Inflammatory macrophage treated with lipopolysaccharide for 4 hours (primary cell): Measurements from ENCODE around the gene MUS81.
"Not testable (repeated sequence)": the region's sequence is repeated elsewhere in the genome, so short reads cannot be mapped to it uniquely, and the experiment has no call there.

Experiments
- DNase-seq: peaks from one replicate; pipeline ENCODE4 v3.0.0-alpha.2; 2020

MUS81 gene

DNA sequence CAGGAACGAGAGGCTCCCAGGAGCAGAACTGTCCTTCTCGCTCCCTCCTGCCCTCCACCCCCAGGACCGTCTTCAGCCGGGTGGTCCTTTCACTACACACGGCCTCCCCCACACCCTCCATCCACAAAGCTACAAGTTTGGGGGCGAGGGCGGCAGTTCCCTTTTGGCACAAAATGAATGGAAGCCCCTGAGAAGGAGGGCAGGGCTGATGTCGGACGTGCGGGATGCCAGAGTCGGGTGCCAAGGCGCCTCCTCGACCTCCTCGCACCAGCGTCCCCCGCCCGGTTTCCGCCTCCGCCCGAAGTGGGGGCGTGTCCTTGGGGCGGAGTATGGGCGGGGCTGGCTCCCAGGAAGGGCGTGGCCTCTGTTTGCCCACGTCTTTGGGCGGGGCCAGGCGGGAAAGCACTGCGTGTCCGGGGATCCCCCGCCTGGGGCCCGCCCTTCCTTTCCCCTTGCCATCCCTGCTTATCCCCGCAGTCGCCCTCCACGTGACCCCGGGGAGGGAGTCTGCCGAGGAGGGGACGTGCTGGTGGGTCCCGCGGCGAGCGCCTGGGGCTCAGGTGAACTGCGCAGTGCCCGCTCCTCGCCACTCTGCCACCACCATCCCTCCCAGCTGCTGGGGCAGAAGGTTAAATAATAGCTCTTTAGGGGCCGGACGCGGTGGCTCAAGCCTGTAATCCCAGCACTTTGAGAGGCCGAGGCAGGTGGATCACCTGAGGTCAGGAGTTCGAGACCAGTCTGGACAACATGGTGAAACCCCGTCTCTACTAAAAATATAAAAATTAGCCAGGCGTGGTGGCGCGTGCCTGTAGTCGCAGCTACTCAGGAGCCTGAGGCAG lies 13.3 kb downstream of the MUS81 start:
- peak; percentile 93 for DNase-seq

DNA sequence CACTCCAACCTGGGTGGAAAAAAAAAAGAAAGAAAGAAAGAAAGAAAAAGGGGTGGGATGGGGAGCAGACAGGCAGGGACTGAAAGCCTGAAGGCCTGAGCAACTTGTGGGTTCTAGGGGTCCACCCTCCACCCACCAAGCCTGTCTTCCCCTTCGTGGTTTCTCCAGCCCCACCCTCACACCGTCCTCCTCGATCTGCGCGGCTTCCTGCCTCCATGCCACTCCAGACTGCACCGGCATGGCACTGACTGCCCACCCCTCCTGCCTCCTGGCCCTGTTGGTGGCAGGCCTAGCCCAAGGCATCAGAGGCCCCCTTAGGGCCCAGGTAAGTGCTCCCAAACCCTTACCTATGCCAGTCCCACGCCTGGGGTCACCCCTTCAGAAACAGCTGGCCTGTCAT lies 19.4 kb downstream of the MUS81 start, which contains the start of gene CTSW:
CTSW (plus strand) TSS at position 221 of the 400 bp plus-strand sequence; CDS start at position 239, 18 bp downstream.
- DNase-seq: peak; percentile 26

DNA sequence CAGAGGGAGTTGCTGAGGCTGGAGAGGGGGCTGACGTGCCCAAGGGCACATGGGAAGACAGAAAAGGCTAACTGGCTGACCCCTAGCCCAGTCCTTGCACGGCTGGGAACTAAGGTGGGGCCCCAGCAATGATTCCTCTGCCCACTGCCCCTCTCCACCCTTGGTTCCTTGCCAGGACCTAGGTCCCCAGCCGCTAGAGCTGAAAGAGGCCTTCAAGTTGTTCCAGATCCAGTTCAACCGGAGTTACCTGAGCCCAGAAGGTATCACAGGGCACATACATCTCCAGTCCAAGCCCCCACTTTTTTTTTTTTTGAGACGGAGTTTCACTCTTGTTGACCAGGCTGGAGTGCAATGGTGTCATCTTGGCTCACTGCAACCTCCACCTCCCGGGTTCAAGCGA lies 19.8 kb downstream of the MUS81 start:
- no peak for DNase-seq

DNA sequence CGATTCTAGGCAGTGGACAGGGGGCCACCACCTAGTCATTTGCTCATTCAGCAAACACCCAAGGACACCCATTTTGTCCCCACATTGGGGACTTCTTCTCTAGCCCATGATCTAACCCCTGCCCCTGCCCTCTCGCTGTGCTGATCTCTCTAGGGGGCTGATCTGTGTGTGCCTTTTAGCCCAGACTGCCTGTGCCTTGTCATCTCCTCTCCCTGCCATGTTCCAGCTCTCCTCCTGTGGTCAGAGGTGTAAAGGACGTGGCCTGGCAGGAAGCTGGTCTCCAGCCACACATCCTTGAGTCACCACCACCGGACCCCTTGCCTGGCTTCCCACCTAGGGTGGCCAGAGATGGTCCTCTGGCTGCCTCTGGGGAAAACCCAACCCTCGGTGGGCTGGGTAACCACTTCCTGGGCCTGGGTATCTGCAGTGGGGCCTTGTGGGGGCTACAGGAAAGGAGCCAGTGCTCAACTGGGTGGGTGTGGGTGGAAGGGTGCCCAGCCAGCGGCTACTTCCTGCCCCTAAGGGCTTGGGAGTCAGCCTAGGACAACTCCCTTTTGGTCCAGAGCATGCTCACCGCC lies 20.7 kb downstream of the MUS81 start:
- no peak for DNase-seq

DNA sequence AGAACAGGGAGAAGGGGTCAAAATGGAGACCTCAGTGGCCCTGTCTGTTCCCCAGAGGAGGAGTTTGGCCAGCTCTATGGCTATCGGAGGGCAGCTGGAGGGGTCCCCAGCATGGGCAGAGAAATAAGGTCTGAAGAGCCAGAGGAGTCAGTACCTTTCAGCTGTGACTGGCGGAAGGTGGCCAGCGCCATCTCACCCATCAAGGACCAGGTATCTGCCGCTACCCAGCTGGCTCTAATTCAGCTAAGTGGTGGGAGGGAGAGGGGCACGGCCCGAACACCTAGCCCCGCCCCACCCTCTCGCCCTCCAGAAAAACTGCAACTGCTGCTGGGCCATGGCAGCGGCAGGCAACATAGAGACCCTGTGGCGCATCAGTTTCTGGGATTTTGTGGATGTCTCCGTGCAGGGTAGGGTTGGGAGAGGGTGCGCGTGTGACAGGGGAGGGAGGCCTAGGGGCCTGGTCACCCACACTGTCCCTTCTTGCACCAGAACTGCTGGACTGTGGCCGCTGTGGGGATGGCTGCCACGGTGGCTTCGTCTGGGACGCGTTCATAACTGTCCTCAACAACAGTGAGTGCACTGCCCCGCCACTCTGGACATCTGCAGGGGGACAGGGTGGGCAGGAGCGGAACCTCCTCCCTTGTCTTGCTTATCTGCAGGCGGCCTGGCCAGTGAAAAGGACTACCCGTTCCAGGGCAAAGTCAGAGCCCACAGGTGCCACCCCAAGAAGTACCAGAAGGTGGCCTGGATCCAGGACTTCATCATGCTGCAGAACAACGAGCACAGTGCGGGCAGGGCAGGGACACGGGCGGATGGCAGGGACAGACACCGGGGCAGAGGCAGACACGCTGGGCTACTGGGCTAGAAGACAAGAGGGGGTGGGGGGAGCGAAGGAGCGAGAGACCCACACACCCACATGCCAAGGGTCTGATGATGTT lies 22.2 kb downstream of the MUS81 start:
- DNase-seq: no peak

DNA sequence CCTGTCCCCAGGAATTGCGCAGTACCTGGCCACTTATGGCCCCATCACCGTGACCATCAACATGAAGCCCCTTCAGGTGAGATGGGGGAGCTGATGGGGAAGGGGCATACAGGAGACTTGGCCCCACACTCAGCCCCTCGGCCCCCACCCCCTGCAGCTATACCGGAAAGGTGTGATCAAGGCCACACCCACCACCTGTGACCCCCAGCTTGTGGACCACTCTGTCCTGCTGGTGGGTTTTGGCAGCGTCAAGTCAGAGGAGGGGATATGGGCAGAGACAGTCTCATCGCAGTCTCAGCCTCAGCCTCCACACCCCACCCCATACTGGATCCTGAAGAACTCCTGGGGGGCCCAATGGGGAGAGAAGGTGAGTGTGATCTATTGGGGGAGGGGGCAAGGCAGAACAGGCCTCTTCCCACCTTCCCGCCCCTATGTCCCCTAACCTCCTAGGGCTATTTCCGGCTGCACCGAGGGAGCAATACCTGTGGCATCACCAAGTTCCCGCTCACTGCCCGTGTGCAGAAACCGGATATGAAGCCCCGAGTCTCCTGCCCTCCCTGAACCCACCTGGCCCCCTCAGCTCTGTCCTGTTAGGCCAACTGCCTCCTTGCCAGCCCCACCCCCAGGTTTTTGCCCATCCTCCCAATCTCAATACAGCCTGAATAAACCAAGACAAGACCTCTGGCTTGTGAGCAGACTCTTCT lies 23.0 kb downstream of the MUS81 start:
- no peak for DNase-seq

DNA sequence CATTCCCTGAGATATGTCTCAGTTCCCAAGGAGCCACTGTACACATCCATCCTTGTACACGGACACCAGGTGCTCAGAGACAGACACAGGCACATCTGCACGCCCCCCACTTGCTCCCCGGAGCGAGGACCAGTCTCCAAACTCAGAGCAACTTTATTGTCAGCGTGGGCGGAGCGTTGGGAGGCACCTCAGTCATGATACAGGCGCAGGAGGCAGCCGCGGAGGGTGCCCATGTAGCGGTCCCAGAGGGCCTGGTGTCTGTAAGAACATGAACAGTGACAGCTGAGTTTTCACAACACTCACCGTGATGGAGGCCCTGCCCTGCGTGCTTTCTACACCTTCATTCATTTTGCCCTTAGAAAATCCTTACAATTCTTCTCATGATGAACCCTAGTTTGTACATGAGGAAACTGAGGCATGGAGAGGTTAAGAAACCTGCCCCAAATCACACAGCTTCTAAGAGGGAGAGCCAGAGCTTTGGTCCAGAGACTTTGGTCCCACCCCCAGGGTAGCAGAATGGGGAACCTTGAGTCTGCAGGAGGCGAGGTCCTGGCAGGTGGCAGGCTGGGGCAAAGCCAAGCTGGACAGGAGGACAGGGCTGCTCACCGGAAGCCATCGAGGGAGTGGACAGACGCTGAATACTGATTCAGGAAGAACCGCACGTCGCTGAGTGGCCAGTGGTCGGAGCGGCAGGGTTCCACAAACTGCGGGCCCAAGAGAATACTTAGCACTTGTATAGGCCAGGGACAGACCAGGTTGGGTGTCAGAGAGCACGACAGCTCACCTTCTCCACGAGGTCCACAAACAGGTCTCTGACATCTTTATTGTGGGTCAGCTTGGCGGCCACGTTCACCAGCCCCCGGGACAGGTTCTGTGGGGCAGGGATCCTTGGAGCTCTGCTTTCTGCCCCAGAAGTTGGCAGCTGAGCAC lies 23.8 kb downstream of the MUS81 start:
- no peak for DNase-seq

DNA sequence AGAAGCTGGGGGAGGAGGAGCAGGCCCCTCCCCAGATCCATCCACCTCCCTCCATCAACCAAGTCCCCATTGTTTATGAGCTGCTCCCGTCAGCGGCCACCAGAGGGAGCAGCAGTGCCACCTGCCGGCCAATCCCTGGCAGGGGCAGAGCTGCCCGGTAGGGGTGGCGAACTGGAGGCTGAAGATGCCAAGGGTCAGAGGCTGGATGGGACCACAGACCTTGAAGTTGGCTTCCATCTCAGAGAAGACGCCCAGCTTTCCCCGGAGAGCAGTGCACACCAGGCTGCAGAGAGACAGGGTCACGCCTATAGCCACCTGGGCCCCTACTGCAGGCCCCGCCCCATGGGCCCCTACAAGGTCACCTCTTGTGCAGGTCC lies 24.5 kb downstream of the MUS81 start:
- peak; percentile 79 for DNase-seq

DNA sequence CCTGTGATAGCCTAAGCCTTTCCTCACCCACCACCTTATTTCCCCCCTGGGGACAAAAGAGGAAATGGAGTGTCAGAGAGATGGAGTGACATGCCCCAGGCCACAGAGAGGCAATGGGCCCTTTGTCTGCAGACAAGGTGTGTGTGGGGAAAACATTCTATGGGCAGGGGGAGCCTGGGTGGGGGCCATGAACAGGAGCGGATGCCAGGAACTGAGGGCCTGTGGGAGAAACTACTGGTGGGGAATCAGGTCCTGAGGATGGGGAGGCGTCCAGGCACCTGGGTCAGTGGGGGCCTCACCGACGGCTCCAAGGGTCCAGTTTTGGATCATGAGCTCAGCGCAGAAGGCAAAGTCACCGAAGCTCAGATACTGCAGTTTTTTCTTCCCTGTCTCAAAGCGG lies 25.0 kb downstream of the MUS81 start:
- DNase-seq: no peak

DNA sequence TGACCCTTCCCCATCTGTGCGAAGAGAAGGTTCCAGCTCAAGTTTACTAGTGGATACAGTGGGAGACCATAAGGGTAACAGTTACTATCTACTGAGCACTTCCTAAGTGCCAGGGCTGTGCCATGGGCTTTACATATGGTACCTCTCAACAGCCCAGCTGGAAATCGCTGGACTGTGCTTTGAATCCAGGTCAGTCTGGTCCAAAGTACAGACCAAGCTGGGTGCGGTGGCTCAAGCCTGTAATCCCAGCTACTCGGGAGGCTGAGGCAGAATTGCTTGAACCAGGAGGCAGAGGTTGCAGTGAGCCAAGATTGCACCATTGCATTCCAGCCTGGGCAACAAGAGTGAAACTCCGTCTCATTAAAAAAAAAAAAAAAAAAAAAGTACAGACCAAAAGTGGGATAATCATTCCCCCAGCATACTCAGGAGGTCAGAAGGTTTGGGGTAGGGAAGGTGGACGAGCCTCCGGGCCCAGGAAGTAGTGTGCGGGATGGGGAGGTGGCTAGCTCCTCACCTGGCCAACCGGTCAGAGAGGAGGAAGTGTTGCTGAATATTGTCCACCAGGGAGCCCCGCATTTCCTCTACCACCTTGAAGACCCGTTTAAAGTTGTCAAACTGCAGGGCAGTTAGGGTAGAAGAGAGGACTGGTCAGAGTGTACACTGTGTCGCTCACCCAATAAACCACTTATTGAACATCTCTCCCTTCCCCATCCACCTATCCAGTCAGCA lies 25.7 kb downstream of the MUS81 start:
- no peak for DNase-seq

DNA sequence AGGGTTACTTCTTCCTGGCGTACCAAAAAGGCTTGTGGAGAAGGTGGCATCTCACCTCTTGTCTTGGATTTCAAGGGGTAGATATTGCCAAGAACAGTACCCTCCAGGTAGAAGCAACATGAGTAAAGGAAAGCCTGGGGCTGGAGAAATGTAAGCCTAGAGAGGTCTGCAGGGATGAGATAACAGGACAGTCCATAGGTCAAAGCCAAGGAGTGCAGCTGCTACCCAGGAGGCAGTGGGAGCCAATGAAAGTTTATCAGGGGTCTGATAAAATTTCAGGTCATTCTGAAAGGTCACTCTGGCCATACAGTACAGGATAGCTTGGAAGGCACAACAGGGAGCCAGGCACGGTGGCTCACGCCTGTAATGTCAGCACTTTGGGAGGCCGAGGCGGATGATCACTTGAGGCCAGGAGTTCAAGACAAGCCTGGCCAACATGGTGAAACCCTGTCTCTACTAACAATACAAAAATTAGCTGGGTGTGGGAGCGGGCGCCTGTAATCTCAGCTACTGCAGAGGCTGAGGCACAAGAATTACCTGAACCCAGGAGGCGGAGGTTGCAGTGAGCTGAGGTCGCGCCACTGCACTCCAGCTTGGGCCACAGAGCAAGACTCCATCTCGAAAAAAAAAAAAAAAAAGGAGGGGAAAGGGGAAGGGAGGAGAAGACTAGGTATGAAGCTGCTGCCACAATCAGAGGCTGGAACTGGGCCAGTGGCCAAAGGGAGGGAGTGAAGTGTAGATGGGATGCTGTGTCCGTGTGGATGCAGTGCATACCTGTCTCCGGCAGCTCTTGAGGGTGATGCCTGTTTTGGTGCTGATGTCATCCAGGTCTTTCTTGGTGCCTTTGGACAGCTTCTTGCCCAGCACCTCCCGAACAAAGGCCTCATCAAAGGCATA lies 26.8 kb downstream of the MUS81 start:
- DNase-seq: no peak

DNA sequence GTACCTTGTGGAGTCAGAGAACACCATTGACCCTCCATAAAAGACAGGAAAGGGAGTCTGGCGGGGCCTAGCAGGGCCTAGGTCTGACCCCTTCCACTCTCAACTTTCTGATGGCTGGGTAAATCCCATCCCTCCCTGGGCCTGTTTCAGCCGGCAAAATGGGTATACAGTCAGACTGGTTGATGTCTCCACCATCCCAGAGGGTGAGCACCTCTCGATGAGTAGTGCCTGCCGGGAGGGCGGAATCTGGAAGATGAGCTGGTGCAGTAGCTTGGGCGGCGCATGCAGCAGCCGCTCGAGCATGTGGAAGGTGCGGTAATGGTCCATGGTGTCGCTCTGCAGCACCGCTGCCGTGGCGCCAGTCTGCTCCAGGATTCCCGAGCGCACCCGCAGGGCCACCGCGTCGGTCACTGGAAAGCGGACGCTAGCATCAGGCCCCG lies 27.5 kb downstream of the MUS81 start:
- no peak for DNase-seq

DNA sequence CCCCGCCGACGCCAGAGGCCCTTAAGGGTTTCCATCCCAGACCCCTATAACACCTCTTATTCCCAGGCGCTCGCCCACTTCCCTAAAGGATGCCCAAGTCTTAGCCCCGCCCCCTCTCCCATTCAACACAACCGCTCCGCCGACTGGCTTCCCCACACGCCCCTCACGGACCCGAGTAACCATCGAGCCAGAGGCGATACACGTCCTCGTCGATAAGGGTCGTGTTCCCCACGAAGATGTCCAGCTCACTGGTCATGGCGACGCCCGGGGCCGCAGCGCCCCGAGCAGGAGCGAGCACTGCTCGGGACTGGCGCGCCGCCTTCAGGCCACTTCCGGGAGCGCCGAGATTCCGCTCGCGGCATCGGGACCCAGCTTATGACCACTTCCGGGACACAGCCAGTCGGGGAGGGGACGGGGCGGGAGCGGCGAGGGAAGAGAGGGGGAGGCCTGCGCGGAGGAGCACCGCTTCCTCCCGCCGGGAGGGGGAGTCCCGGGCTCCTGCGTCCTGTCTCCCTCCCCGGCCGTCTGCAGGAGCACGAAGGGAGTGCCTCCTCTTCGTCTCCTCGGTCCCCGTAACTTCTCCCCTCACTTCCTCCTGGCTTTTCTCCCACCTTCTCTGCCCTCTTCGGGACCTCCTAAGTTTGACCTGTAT lies 28.1 kb downstream of the MUS81 start, which contains the start of gene FIBP:
FIBP (minus strand) TSS at position 309 of the 652 bp plus-strand sequence; CDS start at position 256, 53 bp downstream.
- peak; percentile 97 for DNase-seq

DNA sequence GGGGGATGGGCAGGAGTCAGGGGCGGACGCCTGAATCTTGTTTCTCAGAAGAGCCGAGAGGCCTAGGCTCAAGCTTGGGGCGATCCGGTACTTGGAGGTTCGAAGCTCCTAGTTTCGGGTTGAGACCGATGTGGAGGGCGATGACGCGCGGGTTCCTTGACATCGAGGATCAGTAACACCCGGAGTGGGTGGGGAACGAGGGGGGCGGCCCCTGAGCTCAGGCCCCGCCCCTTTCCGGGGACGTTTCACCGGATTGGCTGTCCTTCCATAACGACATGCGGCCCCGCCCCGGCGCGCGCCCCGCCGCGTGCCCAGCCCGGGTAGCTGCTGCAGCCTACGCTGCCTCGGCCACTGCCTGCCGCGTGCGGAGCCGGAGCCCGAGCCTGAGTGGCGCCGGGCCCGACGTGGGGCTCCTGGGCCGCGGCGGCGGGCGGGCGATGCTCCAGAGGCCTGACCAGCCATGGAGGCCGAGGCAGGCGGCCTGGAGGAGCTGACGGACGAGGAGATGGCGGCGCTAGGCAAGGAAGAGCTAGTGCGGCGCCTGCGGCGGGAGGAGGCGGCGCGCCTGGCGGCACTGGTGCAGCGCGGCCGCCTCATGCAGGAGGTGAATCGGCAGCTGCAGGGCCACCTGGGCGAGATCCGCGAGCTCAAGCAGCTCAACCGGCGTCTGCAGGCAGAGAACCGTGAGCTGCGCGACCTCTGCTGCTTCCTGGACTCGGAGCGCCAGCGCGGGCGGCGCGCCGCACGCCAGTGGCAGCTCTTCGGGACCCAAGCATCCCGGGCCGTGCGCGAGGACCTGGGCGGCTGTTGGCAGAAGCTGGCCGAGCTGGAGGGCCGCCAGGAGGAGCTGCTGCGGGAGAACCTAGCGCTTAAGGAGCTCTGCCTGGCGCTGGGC lies 30.3 kb downstream of the MUS81 start, which contains the start of gene CCDC85B:
CCDC85B (plus strand) TSS at position 350 of the 895 bp plus-strand sequence; CDS start at position 461, 111 bp downstream.
- peak; percentile 99 for DNase-seq

DNA sequence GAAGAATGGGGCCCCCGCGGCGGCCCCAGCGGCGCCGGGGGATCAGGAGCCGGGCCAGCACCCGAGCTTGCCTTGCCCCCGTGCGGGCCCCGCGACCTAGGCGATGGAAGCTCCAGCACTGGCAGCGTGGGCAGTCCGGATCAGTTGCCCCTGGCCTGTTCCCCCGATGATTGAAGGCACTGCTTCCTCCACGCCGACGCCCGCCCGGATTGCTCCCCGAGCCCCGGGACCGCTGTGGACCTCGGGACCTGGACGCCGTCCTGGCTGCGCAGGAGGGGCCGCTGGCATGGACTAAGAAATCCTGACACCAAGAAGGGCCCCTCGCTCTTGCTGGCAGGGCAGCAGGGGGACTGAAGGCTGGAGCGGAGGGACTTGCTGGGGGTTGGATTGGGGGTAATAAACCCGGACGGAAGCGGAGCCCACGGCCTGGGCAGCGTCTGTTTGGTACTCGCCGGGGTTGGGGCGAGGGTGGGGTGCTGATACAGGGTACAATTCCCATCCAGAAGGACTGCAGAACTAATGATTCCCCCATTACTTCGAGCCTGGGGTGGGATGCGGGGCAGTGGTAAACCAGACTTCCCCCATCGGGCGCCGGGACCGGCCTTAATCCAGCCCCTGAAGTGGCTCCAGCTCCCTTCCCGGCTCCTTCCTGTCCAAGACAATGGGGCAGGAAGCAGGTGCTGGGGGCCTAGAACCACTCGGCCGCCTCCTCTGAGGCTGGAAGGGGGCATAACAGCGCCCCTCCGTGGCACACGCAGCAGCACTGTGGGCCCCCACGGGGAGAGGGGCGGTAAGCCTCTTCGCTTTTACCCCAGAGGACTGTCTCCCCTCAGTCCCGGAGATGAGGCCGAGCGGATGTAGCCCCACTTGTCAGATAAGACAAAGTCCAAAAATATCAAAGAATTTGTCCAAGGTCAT lies 31.2 kb downstream of the MUS81 start:
- DNase-seq: no peak

DNA sequence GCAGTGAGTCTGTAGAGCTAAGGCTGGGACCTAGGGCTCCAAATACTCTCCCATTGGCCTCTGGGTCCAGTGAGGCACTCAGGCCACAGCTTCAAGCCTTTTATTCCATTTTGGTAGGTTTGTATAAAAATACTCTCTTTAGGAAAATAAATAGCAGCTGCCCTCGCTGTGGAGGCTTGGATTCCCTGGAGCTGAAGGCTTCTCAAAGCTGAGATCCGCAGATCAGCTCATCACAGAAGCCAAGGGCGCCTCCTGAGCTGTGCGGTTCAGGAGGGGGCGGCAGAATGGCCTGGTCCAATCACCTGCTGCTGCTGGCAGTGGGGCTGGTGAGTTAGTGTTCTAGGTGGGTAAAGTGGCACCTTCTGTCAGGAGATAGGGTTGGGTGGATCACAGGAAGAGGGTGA lies 31.9 kb downstream of the MUS81 start:
- not testable (repeated sequence) for DNase-seq
